Chondrocyte (in vitro differentiated cells): ENCODE data around the gene PIGV. TPM values are rescaled to one million over a fixed set of nuclear protein-coding genes. Genes with fewer than 3 reads are reported as not detected.

Experiments
- DNase-seq: peaks from one replicate; pipeline ENCODE4 v3.0.0; 2021; ENCODE audit warnings: mixed read lengths, low spot score
- H3K27ac Mint-ChIP-seq: one replicate; pipeline ENCODE4 v1.8.0; 2021; ENCODE audit warnings: mild to moderate bottlenecking, moderate library complexity, mixed read lengths; ENCODE audit not compliant: unreplicated experiment
- H3K27me3 Mint-ChIP-seq: 2 replicates; pipeline ENCODE4 v1.8.0; 2021; ENCODE audit warnings: low read depth, mixed read lengths
- H3K36me3 Mint-ChIP-seq: 2 replicates; pipeline ENCODE4 v1.8.0; 2021; ENCODE audit warnings: low read depth, mixed read lengths
- H3K4me1 Mint-ChIP-seq: 2 replicates; pipeline ENCODE4 v1.8.0; 2021; ENCODE audit warnings: low read depth, mild to moderate bottlenecking, mixed read lengths
- H3K4me3 Mint-ChIP-seq: one replicate; pipeline ENCODE4 v1.8.0; 2021; ENCODE audit warnings: mild to moderate bottlenecking, moderate library complexity, mixed read lengths; ENCODE audit not compliant: unreplicated experiment
- H3K9me3 Mint-ChIP-seq: 2 replicates; pipeline ENCODE4 v1.8.0; 2021; ENCODE audit warnings: low read depth, mixed read lengths
- CTCF ChIP-seq: fragments of 200-600 bp; sonication (generic); IDR thresholded peaks from 2 replicates; pipeline ENCODE4 v1.5.0; 2021; ENCODE audit warnings: antibody characterized with exemption, mild to moderate bottlenecking, moderate library complexity
- total RNA-seq: library from RNA; stranded (reverse); gene quantifications from 3 replicates; pipeline ENCODE4 v1.2.1, GENCODE V29; 2021

Gene PIGV
- total RNA-seq, 1 donor from 2014 or later, result 12.4 TPM

DNA sequence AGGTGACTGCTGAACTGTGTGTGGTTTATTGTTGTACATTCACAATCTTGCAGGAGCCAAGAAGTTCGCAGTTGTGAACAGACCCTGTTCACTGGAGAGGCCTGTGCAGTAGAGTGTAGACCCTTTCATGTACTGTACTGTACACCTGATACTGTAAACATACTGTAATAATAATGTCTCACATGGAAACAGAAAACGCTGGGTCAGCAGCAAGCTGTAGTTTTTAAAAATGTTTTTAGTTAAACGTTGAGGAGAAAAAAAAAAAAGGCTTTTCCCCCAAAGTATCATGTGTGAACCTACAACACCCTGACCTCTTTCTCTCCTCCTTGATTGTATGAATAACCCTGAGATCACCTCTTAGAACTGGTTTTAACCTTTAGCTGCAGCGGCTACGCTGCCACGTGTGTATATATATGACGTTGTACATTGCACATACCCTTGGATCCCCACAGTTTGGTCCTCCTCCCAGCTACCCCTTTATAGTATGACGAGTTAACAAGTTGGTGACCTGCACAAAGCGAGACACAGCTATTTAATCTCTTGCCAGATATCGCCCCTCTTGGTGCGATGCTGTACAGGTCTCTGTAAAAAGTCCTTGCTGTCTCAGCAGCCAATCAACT is 6.4 kb upstream of the PIGV start:
- Mint-ChIP-seq H3K36me3 (peaks cover 38% of the 10 kb centered on the region), H3K27ac (peak overlapping the region; percentile 39), H3K4me3 (no peak overlapping the region), H3K27me3 (no peaks in the 10 kb centered on the region), H3K4me1 (peaks cover 46% of the 10 kb centered on the region), H3K9me3 (no peaks in the 10 kb centered on the region)
- no peak for DNase-seq
- TF ChIP-seq CTCF, result no peak

DNA sequence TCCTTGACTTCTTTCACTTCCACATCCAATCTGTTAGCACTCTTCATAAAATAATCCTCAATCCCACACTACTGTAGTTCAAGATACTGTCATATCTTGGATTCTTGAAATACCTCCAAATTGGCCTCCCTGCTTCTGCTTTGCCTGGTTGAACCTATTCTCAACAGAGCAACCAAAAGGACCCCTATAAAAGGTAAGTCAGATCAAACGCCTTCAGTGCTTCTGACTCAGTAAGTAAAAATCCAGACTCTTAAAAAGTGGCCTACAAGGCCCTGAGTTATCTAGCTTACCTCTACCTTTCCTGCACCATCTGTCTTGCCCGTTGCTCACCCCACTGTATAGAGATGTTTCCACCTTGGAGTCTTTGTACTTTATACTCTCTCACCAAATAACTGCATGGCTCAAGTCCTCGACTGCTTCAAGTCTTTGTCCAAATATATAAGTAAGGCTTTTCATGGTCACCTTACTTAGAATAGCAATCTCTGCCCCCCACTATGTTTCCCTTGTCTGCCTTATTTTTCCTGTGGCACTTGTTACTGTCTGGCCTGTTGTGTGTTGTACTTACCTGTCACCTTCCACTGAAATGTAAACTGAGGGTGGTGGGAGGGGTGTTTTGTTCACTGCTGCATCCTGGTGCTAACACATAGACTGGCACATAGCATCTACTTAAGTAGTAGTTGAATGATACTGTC is 5.1 kb upstream of the PIGV start:
- H3K4me1 Mint-ChIP-seq, result peaks cover 58% of the 10 kb centered on the region
- TF ChIP-seq CTCF, result no peak
- H3K4me3 Mint-ChIP-seq, result no peak overlapping the region
- H3K27me3 Mint-ChIP-seq, result no peaks in the 10 kb centered on the region
- no peak for DNase-seq
- peaks cover 33% of the 10 kb centered on the region for H3K36me3 Mint-ChIP-seq
- H3K27ac Mint-ChIP-seq, result peak overlapping the region; percentile 37
- no peaks in the 10 kb centered on the region for H3K9me3 Mint-ChIP-seq

- no peak for DNase-seq
- no peak overlapping the region for H3K4me3 Mint-ChIP-seq
- no peak overlapping the region for H3K27ac Mint-ChIP-seq
- TF ChIP-seq CTCF, result no peak
- no peaks in the 10 kb centered on the region for H3K27me3 Mint-ChIP-seq
- peaks cover 26% of the 10 kb centered on the region for H3K36me3 Mint-ChIP-seq
- H3K9me3 Mint-ChIP-seq, result no peaks in the 10 kb centered on the region
- H3K4me1 Mint-ChIP-seq, result peaks cover 62% of the 10 kb centered on the region
These were observed 4.1 kb upstream of the PIGV start for GRCh38 chr1:26783646-26784022.

DNA sequence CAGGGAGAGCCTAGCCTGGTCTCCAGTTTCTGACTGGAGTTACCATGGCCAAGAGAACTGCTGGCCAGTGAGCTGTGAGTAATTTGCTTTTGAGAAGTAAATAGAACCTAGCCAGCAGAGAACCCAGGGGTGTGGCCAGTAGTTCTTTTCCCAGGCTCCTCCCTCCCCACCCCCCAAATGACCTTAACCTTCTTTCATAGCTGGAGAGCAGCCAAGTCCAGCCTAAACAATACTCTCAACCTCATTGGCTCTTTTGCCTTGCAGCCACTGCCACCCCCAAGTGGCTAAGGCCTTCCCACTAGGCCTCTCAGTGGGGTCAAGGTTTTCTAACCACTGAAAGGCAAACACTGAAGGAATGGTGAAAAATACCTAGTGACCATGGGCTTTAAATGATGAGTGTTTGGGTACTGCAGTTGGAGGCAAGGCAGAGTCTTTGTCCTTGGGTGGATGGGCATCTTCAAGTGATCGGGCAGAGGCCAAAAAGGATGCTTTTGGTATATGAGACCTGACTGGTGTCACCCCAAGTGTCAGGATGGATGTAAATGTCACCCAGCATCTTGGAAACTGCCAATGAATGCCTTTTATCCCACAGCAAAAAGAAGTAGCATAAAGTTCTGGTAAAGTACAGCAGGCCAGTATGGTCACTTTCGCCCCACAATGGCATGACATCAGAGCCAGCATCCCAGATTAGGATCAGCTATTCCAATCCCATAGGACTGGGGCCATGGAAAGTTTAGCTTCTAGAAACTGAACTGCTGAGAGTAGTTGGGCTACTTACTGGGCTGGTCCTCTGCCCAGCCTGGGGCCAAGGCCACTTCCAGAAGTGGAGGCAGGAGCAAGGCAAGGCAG is 3.5 kb upstream of the PIGV start:
- Mint-ChIP-seq H3K27me3 (no peaks in the 10 kb centered on the region), H3K36me3 (peaks cover 20% of the 10 kb centered on the region), H3K4me3 (no peak overlapping the region), H3K4me1 (peaks cover 68% of the 10 kb centered on the region), H3K9me3 (no peaks in the 10 kb centered on the region), H3K27ac (peak overlapping the region; percentile 85)
- DNase-seq, result no peak
- TF ChIP-seq CTCF, result no peak

DNA sequence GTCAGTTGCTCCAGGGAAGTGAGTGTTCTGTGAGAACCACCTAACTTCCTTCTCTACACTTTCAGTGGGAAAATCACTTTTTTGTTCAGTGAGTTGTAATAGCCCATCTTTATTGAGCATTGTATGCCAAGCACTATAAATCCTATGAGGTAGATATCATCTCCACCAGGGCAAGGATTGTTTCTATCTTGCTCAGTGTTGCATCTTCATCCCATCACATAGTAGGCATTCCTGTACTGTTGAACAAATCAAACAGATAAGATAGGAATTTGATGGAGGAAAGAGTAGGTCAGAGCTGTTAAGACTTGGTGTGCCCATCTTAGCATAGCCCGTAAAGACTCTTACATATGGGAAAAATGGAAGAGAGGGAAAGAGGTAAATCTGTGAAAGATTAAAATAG is 2.9 kb upstream of the PIGV start:
- H3K9me3 Mint-ChIP-seq, result no peaks in the 10 kb centered on the region
- no peaks in the 10 kb centered on the region for H3K27me3 Mint-ChIP-seq
- no peak for DNase-seq
- no peak overlapping the region for H3K4me3 Mint-ChIP-seq
- H3K27ac Mint-ChIP-seq, result peak overlapping the region; percentile 85
- no peak for TF ChIP-seq CTCF
- H3K36me3 Mint-ChIP-seq, result peaks cover 15% of the 10 kb centered on the region
- H3K4me1 Mint-ChIP-seq, result peaks cover 71% of the 10 kb centered on the region
